ENCODE results near the gene SOHLH1.

SOHLH1 gene

GRCh38 chr9:135659252-135659651 lies 40.0 kb downstream of the SOHLH1 start:
- no peak for DNase-seq (ENCODE audit: low spot score)

- no peak for DNase-seq (ENCODE audit: low spot score)
These were observed 41.9 kb downstream of the SOHLH1 start for GRCh38 chr9:135657416-135657815.

GRCh38 chr9:135655317-135655716 lies 44.0 kb downstream of the SOHLH1 start:
- DNase-seq (ENCODE audit: low spot score) = no peak

GRCh38 chr9:135650408-135650807 lies 48.9 kb downstream of the SOHLH1 start:
- DNase-seq (ENCODE audit: low spot score) = no peak

- no peak for DNase-seq (ENCODE audit: low spot score)
These were observed 49.8 kb downstream of the SOHLH1 start for GRCh38 chr9:135649508-135649907.

GRCh38 chr9:135648494-135649410 lies 50.5 kb downstream of the SOHLH1 start:
- no peak for DNase-seq (ENCODE audit: low spot score)

GRCh38 chr9:135647884-135648283 lies 51.4 kb downstream of the SOHLH1 start:
- DNase-seq (ENCODE audit: low spot score) = no peak

GRCh38 chr9:135644631-135645218 lies 54.6 kb downstream of the SOHLH1 start:
- DNase-seq (ENCODE audit: low spot score) = no peak
